SK-N-SH (cell line): Measurements from ENCODE around the gene IGF2. TPM values are rescaled to one million over a fixed set of nuclear protein-coding genes. Genes with fewer than 3 reads are reported as not detected.

Experiments
- CTCF ChIA-PET: fragments of 300-600, 350-600 bp; formaldehyde crosslinking; extraction: SDS; loops from one replicate; lab custom pipeline; 2021; lab: Yijun Ruan, JAX
- POLR2A ChIA-PET: fragments of 350-600 bp; sonication (Branson Sonifier 250); formaldehyde crosslinking; extraction: SDS; loops from one replicate; lab custom pipeline; 2020; ENCODE audit warnings: antibody characterized with exemption, inconsistent platforms; lab: Yijun Ruan, JAX
- DNase-seq: peaks from one replicate; pipeline ENCODE4 v3.0.0; 2012
- H2AFZ ChIP-seq: fragments of 200-600 bp; sonication (generic); 2 replicates; pipeline ENCODE4 v1.8.1; 2016; ENCODE audit warnings: antibody characterized with exemption, mild to moderate bottlenecking, low read depth
- H3F3A ChIP-seq: fragments of 200-600 bp; sonication (generic); replicated peaks from 2 replicates; pipeline ENCODE3; 2016; ENCODE audit warnings: antibody characterized with exemption, mild to moderate bottlenecking; ENCODE audit not compliant: insufficient read depth
- H3K27ac ChIP-seq, 2 experiments: fragments of 200-500 bp in 1 of 2; fragments of 200-600 bp in 1 of 2; sonication (Bioruptor generic) in 1 of 2; sonication (generic), shearing (Covaris generic) in 1 of 2; 2 replicates each; pipeline versions ENCODE4 v1.5.1 to v1.6.1; 2014 to 2016; ENCODE audit warnings: low read depth in 2 of 2, inconsistent platforms in 1 of 2, low read length in 1 of 2, mild to moderate bottlenecking in 1 of 2, mixed read lengths in 1 of 2
- H3K27me3 ChIP-seq: fragments of 200-600 bp; sonication (generic), shearing (Covaris generic); 2 replicates; pipeline ENCODE4 v1.6.1; 2016; ENCODE audit warnings: mixed run types; ENCODE audit not compliant: insufficient read depth
- H3K36me3 ChIP-seq, 2 experiments: fragments of 200-500 bp in 1 of 2; fragments of 200-600 bp in 1 of 2; sonication (Bioruptor generic) in 1 of 2; sonication (generic) in 1 of 2; replicated peaks in 1 of 2; 2 replicates each; pipeline versions ENCODE3 to v1.5.1; 2014 to 2016; ENCODE audit warnings: low read length in 1 of 2, mild to moderate bottlenecking in 1 of 2; ENCODE audit not compliant: insufficient read depth in 2 of 2, control insufficient read depth in 1 of 2
- H3K4me1 ChIP-seq, 2 experiments: fragments of 200-500 bp in 1 of 2; fragments of 200-600 bp in 1 of 2; sonication (Bioruptor generic) in 1 of 2; sonication (generic), shearing (Covaris generic) in 1 of 2; 2 replicates each; pipeline versions ENCODE4 v1.5.1 to v1.6.1; 2014 to 2016; ENCODE audit warnings: low read depth in 1 of 2, low read length in 1 of 2, mixed run types in 1 of 2; ENCODE audit not compliant: insufficient read depth in 2 of 2, control insufficient read depth in 1 of 2
- H3K4me2 ChIP-seq: fragments of 200-600 bp; sonication (generic), shearing (Covaris generic); 2 replicates; pipeline ENCODE4 v1.6.1; 2017; ENCODE audit warnings: mixed run types
- H3K4me3 ChIP-seq, 2 experiments: fragments of 200-500 bp in 1 of 2; fragments of 200-600 bp in 1 of 2; sonication (Bioruptor generic) in 1 of 2; sonication (generic), shearing (Covaris generic) in 1 of 2; 2 replicates each; pipeline versions ENCODE4 v1.5.1 to v1.8.1; 2014 to 2016; ENCODE audit warnings: low read depth in 2 of 2, inconsistent platforms in 1 of 2, low read length in 1 of 2, mild to moderate bottlenecking in 1 of 2, mixed read lengths in 1 of 2, moderate library complexity in 1 of 2
- H3K79me2 ChIP-seq: fragments of 200-600 bp; sonication (generic); 2 replicates; pipeline ENCODE4 v1.8.1; 2017; ENCODE audit warnings: mild to moderate bottlenecking; ENCODE audit not compliant: insufficient read depth
- H3K9ac ChIP-seq: fragments of 200-600 bp; sonication (generic); 2 replicates; pipeline ENCODE4 v1.6.1; 2017; ENCODE audit warnings: mixed run types
- H3K9me2 ChIP-seq: fragments of 200-600 bp; sonication (generic); 2 replicates; pipeline ENCODE4 v1.6.1; 2017; ENCODE audit warnings: mixed run types
- H3K9me3 ChIP-seq: fragments of 200-600 bp; sonication (generic); 2 replicates; pipeline ENCODE4 v1.6.1; 2017; ENCODE audit warnings: mixed run types, mild to moderate bottlenecking, moderate library complexity
- H4K20me1 ChIP-seq: fragments of 200-600 bp; sonication (generic); 2 replicates; pipeline ENCODE4 v1.6.1; 2017; ENCODE audit warnings: mild to moderate bottlenecking, mixed run types; ENCODE audit not compliant: insufficient read depth
- CTCF ChIP-seq: fragments of 200-600 bp; sonication (generic); IDR thresholded peaks from 2 replicates; pipeline ENCODE4 v1.6.1; 2017; ENCODE audit warnings: antibody characterized with exemption, mild to moderate bottlenecking, moderate library complexity
- EP300 ChIP-seq, 2 experiments: IDR thresholded peaks; 2 replicates each; pipeline versions ENCODE4 v1.4.0 to v1.6.1; 2012; ENCODE audit warnings: borderline replicate concordance in 1 of 2, low read depth in 1 of 2, low read length in 1 of 2
- EZH2phosphoT487 ChIP-seq: fragments of 200-600 bp; sonication (generic); IDR thresholded peaks from 2 replicates; pipeline ENCODE4 v1.6.1; 2017; ENCODE audit warnings: low read depth, mixed run types, mild to moderate bottlenecking, antibody characterized with exemption, moderate library complexity, borderline replicate concordance
- FOXJ3 ChIP-seq: sonication (generic); formaldehyde crosslinking; IDR thresholded peaks from 2 replicates; pipeline ENCODE4 v1.5.1; 2020; ENCODE audit warnings: mild to moderate bottlenecking, missing genetic modification reagents
- JUND ChIP-seq: IDR thresholded peaks from 2 replicates; pipeline ENCODE4 v1.4.0; 2012
- MAX ChIP-seq: IDR thresholded peaks from 2 replicates; pipeline ENCODE4 v1.4.0; 2012; ENCODE audit warnings: low read depth
- POLR2AphosphoS5 ChIP-seq: IDR thresholded peaks from 2 replicates; pipeline ENCODE4 v1.6.1; 2012; ENCODE audit warnings: low read depth, low read length
- RAD21 ChIP-seq: IDR thresholded peaks from 2 replicates; pipeline ENCODE4 v1.6.1; 2012; ENCODE audit warnings: mild to moderate bottlenecking, low read length
- SMC3 ChIP-seq: IDR thresholded peaks from 2 replicates; pipeline ENCODE4 v1.6.1; 2012; ENCODE audit warnings: low read depth, low read length, improper control_type of control experiment
- TCF12 ChIP-seq: IDR thresholded peaks from 2 replicates; pipeline ENCODE4 v1.4.0; 2012
- TEAD4 ChIP-seq: IDR thresholded peaks from 2 replicates; pipeline ENCODE4 v1.4.0; 2012; ENCODE audit warnings: mild to moderate bottlenecking, borderline replicate concordance; ENCODE audit not compliant: insufficient read depth
- USF1 ChIP-seq: IDR thresholded peaks from 2 replicates; pipeline ENCODE4 v1.4.0; 2012; ENCODE audit warnings: low read depth, borderline replicate concordance
- YY1 ChIP-seq: IDR thresholded peaks from 2 replicates; pipeline ENCODE4 v1.4.0; 2012; ENCODE audit warnings: low read depth, mild to moderate bottlenecking
- WGBS: methylation state at CpG from one replicate; pipeline ENCODE4 v1.1.6; 2017; ENCODE audit warnings: low lambda C conversion rate; 5-methylcytosine and 5-hydroxymethylcytosine counted together
- polyA plus RNA-seq, 3 experiments: library from polyadenylated mRNA; depleted of rRNA; stranded (reverse); fragments of >200 nt; gene quantifications; 2 replicates each; pipeline ENCODE4 v1.2.3, GENCODE V29; 2012

IGF2 gene
- polyA plus RNA-seq, 1 of the 3 experiments (the other 2 are of a cell fraction) = 0.05 TPM

- DNase-seq = no peak
- Histone ChIP-seq H3K4me3 (no peak overlapping the region), H3K36me3 (no peaks in the 10 kb centered on the region), H3K79me2 (no peaks in the 10 kb centered on the region), H3K27ac (no peak overlapping the region), H3K9ac (no peak overlapping the region), H3K9me2 (no peaks in the 10 kb centered on the region), H3K4me1 (peaks cover 0 to 8% of the 10 kb centered on the region in 2 experiments; a peak in 1 of 4 replicates), H4K20me1 (no peaks in the 10 kb centered on the region), H3K9me3 (no peaks in the 10 kb centered on the region), H2AFZ (no peak overlapping the region), H3K4me2 (no peak overlapping the region), H3K27me3 (no peaks in the 10 kb centered on the region), H3F3A (no peaks in the 10 kb centered on the region)
- WGBS = 49% methylated on average over 17 of the region's 19 CpGs
- POLR2A ChIA-PET = no interaction called here
- CTCF ChIA-PET = interaction anchor here (0.6 to 2.4 kb wide), 5 partner anchors 21 to 75 kb away, joined by 3 to 8 read pairs (median 6); no protein-coding TSS in a partner anchor
- no peak for TF ChIP-seq JUND
These were observed 50.2 kb downstream of the IGF2 start for GRCh38 chr11:2088746-2089535.

GRCh38 chr11:2088284-2088683 lies 50.9 kb downstream of the IGF2 start:
- H3K9me3 ChIP-seq = no peaks in the 10 kb centered on the region
- no peak for DNase-seq
- TF ChIP-seq RAD21 = no peak
- no peak for TF ChIP-seq JUND
- TF ChIP-seq SMC3 = no peak
- TF ChIP-seq TEAD4 = no peak
- no peak for TF ChIP-seq USF1
- TF ChIP-seq CTCF = no peak
- TF ChIP-seq FOXJ3 (CRISPR knock-in tag) = no peak
- no peak for TF ChIP-seq EP300 (IDR thresholded peaks at IDR 0.05; ENCODE audit: borderline replicate concordance in 1 of 2, low read depth in 1 of 2, low read length in 1 of 2)
- no peak for TF ChIP-seq MAX
- TF ChIP-seq EZH2phosphoT487 = no peak
- TF ChIP-seq TCF12 = no peak
- TF ChIP-seq YY1 = no peak
- no peak for TF ChIP-seq POLR2AphosphoS5
- H3K4me3 ChIP-seq = no peak overlapping the region
- H3K4me2 ChIP-seq = no peak overlapping the region
- no peak overlapping the region for H3K27ac ChIP-seq
- peaks cover 0 to 8% of the 10 kb centered on the region in 2 experiments; a peak in 1 of 4 replicates for H3K4me1 ChIP-seq
- no peaks in the 10 kb centered on the region for H4K20me1 ChIP-seq
- ChIA-PET POLR2A (no interaction called here), CTCF (interaction anchor here (1.6 to 2.4 kb wide), 3 partner anchors 20 to 62 kb away, joined by 6 to 8 read pairs (median 7); no protein-coding TSS in a partner anchor)
- no peaks in the 10 kb centered on the region for H3K27me3 ChIP-seq
- no peaks in the 10 kb centered on the region for H3K79me2 ChIP-seq
- no peak overlapping the region for H3K9ac ChIP-seq
- H3K36me3 ChIP-seq = no peaks in the 10 kb centered on the region
- no peaks in the 10 kb centered on the region for H3F3A ChIP-seq
- H2AFZ ChIP-seq = no peak overlapping the region
- WGBS = 61% methylated on average over 11 of the region's 14 CpGs
- H3K9me2 ChIP-seq = no peaks in the 10 kb centered on the region
